ENCODE measurements around the gene TNKS2.

Gene TNKS2

GRCh38 chr10:91776266-91776665, 22.0 kb upstream of the TNKS2 start:
- TF ChIP-seq CTCF (IDR thresholded peaks at IDR 0.05; ENCODE audit: low read length, missing control alignments): no peak
- DNase-seq (ENCODE audit: low read depth): no peak
- no peak overlapping the region for H3K4me3 ChIP-seq (replicated peaks; ENCODE audit: low read depth, low read length)

GRCh38 chr10:91778485-91778884, 19.7 kb upstream of the TNKS2 start:
- TF ChIP-seq CTCF (IDR thresholded peaks at IDR 0.05; ENCODE audit: low read length, missing control alignments): no peak
- no peak overlapping the region for H3K4me3 ChIP-seq (replicated peaks; ENCODE audit: low read depth, low read length)
- no peak for DNase-seq (ENCODE audit: low read depth)

GRCh38 chr10:91779011-91779605, 19.1 kb upstream of the TNKS2 start:
- TF ChIP-seq CTCF (IDR thresholded peaks at IDR 0.05; ENCODE audit: low read length, missing control alignments): no peak
- H3K4me3 ChIP-seq (replicated peaks; ENCODE audit: low read depth, low read length): no peak overlapping the region
- no peak for DNase-seq (ENCODE audit: low read depth)

GRCh38 chr10:91782539-91782938, 15.7 kb upstream of the TNKS2 start:
- no peak for TF ChIP-seq CTCF (IDR thresholded peaks at IDR 0.05; ENCODE audit: low read length, missing control alignments)
- no peak overlapping the region for H3K4me3 ChIP-seq (replicated peaks; ENCODE audit: low read depth, low read length)
- DNase-seq (ENCODE audit: low read depth): no peak

GRCh38 chr10:91785830-91786229, 12.4 kb upstream of the TNKS2 start:
- DNase-seq (ENCODE audit: low read depth): no peak
- H3K4me3 ChIP-seq (replicated peaks; ENCODE audit: low read depth, low read length): no peak overlapping the region
- no peak for TF ChIP-seq CTCF (IDR thresholded peaks at IDR 0.05; ENCODE audit: low read length, missing control alignments)

- DNase-seq (ENCODE audit: low read depth): no peak
- no peak overlapping the region for H3K4me3 ChIP-seq (replicated peaks; ENCODE audit: low read depth, low read length)
- no peak for TF ChIP-seq CTCF (IDR thresholded peaks at IDR 0.05; ENCODE audit: low read length, missing control alignments)
Observed at GRCh38 chr10:91787258-91787657, 11.0 kb upstream of the TNKS2 start.

GRCh38 chr10:91787810-91788209, 10.4 kb upstream of the TNKS2 start:
- DNase-seq (ENCODE audit: low read depth): no peak
- no peak overlapping the region for H3K4me3 ChIP-seq (replicated peaks; ENCODE audit: low read depth, low read length)
- no peak for TF ChIP-seq CTCF (IDR thresholded peaks at IDR 0.05; ENCODE audit: low read length, missing control alignments)

All from fibroblast of pulmonary artery (primary cell).